ENCODE results near the gene CHCHD4.
"Not testable (repeated sequence)": the region's sequence is repeated elsewhere in the genome, so short reads cannot be mapped to it uniquely, and the experiment has no call there.

Gene CHCHD4

GRCh38 chr3:14133876-14134275 lies 9.2 kb upstream of the CHCHD4 start:
- no peak for DNase-seq

GRCh38 chr3:14133188-14133800 lies 8.6 kb upstream of the CHCHD4 start:
- DNase-seq: no peak

- no peak for DNase-seq
Observed at GRCh38 chr3:14132689-14133088, 8.0 kb upstream of the CHCHD4 start.

GRCh38 chr3:14132120-14132519 lies 7.5 kb upstream of the CHCHD4 start:
- no peak for DNase-seq

GRCh38 chr3:14131134-14131533 lies 6.5 kb upstream of the CHCHD4 start:
- DNase-seq: no peak

- no peak for DNase-seq
Observed at GRCh38 chr3:14130707-14131106, 6.0 kb upstream of the CHCHD4 start.

GRCh38 chr3:14130230-14130629 lies 5.6 kb upstream of the CHCHD4 start:
- no peak for DNase-seq

- no peak for DNase-seq
Observed at GRCh38 chr3:14129296-14129695, 4.6 kb upstream of the CHCHD4 start.

GRCh38 chr3:14128724-14129123 lies 4.1 kb upstream of the CHCHD4 start:
- DNase-seq: no peak

GRCh38 chr3:14127516-14128161 lies 3.0 kb upstream of the CHCHD4 start:
- DNase-seq: no peak

GRCh38 chr3:14126887-14127505 lies 2.3 kb upstream of the CHCHD4 start:
- DNase-seq: no peak

- no peak for DNase-seq
Observed at GRCh38 chr3:14126017-14126886, 1.6 kb upstream of the CHCHD4 start.

GRCh38 chr3:14125193-14126016 lies 735 bp upstream of the CHCHD4 start:
- DNase-seq: peak in 4 of 5 experiments; percentile 28 to 65 (median 45)

- peak in 3 of 5 experiments; percentile 38 to 83 (median 48) for DNase-seq
Observed at GRCh38 chr3:14124223-14124614, 451 bp downstream of the CHCHD4 start.

GRCh38 chr3:14123308-14124222 lies 1.1 kb downstream of the CHCHD4 start:
- no peak for DNase-seq

GRCh38 chr3:14122301-14122700 lies 2.4 kb downstream of the CHCHD4 start:
- no peak for DNase-seq

- DNase-seq: no peak
Observed at GRCh38 chr3:14121859-14122258, 2.8 kb downstream of the CHCHD4 start.

- DNase-seq: not testable (repeated sequence)
Observed at GRCh38 chr3:14120921-14121448, 3.7 kb downstream of the CHCHD4 start.

GRCh38 chr3:14120111-14120920 lies 4.4 kb downstream of the CHCHD4 start:
- DNase-seq: no peak

GRCh38 chr3:14119651-14120050 lies 5.0 kb downstream of the CHCHD4 start:
- no peak for DNase-seq
